ENCODE measurements around the gene TIAM2. TPM values are rescaled to one million over a fixed set of nuclear protein-coding genes. Genes with fewer than 3 reads are reported as not detected.

TIAM2 gene
- total and polyA plus RNA-seq, 8 donors: 1.1 to 44.2 (median 5.5) TPM

GRCh38 chr6:155061381-155061780 lies 66.3 kb downstream of the TIAM2 start:
- TF ChIP-seq EP300 (IDR thresholded peaks at IDR 0.05) (no peak), POLR2A (IDR thresholded peaks at IDR 0.05) (no peak), CTCF (IDR thresholded peaks at IDR 0.05) (no peak), POLR2AphosphoS5 (IDR thresholded peaks at IDR 0.05) (no peak)

DNA sequence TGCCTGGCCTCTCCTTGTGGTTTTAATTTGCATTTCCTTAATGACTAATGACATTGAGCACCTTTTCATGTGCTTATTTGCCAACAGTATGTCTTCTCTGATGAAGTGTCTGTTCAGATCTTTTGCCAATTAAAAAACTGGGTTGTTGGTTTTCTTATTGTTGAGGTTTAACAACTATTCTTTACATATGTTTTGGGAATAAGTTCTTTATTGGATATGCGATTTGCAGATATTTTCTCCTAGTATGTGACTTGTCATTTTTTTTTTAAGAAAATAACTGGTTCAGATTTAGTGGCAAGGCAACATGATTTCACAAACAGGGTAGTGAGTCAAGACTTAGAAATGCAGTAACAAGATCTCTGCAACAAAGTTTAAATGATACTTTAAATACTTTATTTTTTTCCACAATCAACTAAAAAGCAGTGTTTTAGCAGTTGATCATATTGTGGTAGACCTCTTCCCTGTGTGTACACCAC lies 67.8 kb downstream of the TIAM2 start:
- H3K4me3 ChIP-seq: no peak overlapping the region
- no peaks in the 10 kb centered on the region for H3K4me1 ChIP-seq
- no peak overlapping the region for H3K27ac ChIP-seq
- H3K36me3 ChIP-seq: no peaks in the 10 kb centered on the region
- intact Hi-C loops (cut with DNase I; ENCODE audit: low total_unique reads): no loop called here
- H3K27me3 ChIP-seq: no peaks in the 10 kb centered on the region
- no peak for TF ChIP-seq POLR2AphosphoS5 (IDR thresholded peaks at IDR 0.05)
- TF ChIP-seq POLR2A (IDR thresholded peaks at IDR 0.05): no peak
- TF ChIP-seq CTCF (IDR thresholded peaks at IDR 0.05): no peak
- DNase-seq: no peak
- WGBS, 5 donors: 77 to 90% (median 83%) methylated on average over 1 of the region's 1 CpG
- H3K9me3 ChIP-seq: no peaks in the 10 kb centered on the region

More at GRCh38 chr6:155061381-155061780, 66.3 kb downstream of the TIAM2 start:
- H3K36me3 ChIP-seq: no peaks in the 10 kb centered on the region
- H3K27me3 ChIP-seq: no peaks in the 10 kb centered on the region
- WGBS, 5 donors: 93 to 98% (median 96%) methylated on average over 8 of the region's 8 CpGs
- no peak for DNase-seq
- H3K27ac ChIP-seq: no peak overlapping the region
- no peaks in the 10 kb centered on the region for H3K4me1 ChIP-seq
- H3K4me3 ChIP-seq: no peak overlapping the region
- H3K9me3 ChIP-seq: no peaks in the 10 kb centered on the region
- intact Hi-C loops (cut with DNase I; ENCODE audit: low total_unique reads): no loop called here

- no peak overlapping the region for H3K4me3 ChIP-seq
- no peaks in the 10 kb centered on the region for H3K27me3 ChIP-seq
- WGBS, 5 donors: 76 to 87% (median 81%) methylated on average over 3 of the region's 3 CpGs
- H3K27ac ChIP-seq: no peak overlapping the region
- intact Hi-C loops (cut with DNase I; ENCODE audit: low total_unique reads): no loop called here
- H3K4me1 ChIP-seq: no peaks in the 10 kb centered on the region
- H3K36me3 ChIP-seq: no peaks in the 10 kb centered on the region
- H3K9me3 ChIP-seq: no peaks in the 10 kb centered on the region
- no peak for DNase-seq
- TF ChIP-seq CTCF (IDR thresholded peaks at IDR 0.05) (no peak), POLR2A (IDR thresholded peaks at IDR 0.05) (no peak), POLR2AphosphoS5 (IDR thresholded peaks at IDR 0.05) (no peak), EP300 (IDR thresholded peaks at IDR 0.05) (no peak)
Measured at GRCh38 chr6:155064303-155064702, 69.2 kb downstream of the TIAM2 start.

DNA sequence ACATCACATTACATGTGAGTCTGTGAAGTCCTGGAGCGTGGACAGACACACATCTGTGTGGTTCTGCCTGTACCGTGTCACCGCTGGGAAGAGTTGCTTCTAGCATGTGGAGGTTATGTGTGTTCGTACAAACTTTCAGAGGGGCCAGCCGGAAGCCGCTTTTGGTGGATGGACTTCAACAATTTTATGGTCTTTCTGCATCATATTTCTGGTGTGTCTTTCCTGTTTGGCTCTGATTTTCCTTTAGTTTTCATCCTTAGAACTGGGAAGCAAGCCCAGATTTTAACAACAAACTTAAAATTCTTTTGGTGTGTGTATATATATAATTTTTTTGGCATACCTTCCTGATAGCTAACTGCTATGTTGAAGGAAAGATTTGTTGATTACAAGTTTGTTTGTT lies 71.2 kb downstream of the TIAM2 start:
- Histone ChIP-seq H3K36me3 (no peaks in the 10 kb centered on the region), H3K4me3 (no peak overlapping the region), H3K9me3 (no peaks in the 10 kb centered on the region), H3K27ac (no peak overlapping the region), H3K27me3 (no peaks in the 10 kb centered on the region), H3K4me1 (no peaks in the 10 kb centered on the region)
- 79 to 86% (median 83%) methylated on average over 6 of the region's 6 CpGs for WGBS, 5 donors
- DNase-seq: peak in 1 of 2 donors; percentile 75
- intact Hi-C loops (cut with DNase I; ENCODE audit: low total_unique reads): no loop called here
- TF ChIP-seq CTCF (IDR thresholded peaks at IDR 0.05) (no peak), EP300 (IDR thresholded peaks at IDR 0.05) (no peak), POLR2A (IDR thresholded peaks at IDR 0.05) (no peak), POLR2AphosphoS5 (IDR thresholded peaks at IDR 0.05) (no peak)
